ENCODE results near the gene PDGFB. TPM values are rescaled to one million over a fixed set of nuclear protein-coding genes. Genes with fewer than 3 reads are reported as not detected.

The PDGFB gene
- total RNA-seq, result 4.7 TPM

DNA sequence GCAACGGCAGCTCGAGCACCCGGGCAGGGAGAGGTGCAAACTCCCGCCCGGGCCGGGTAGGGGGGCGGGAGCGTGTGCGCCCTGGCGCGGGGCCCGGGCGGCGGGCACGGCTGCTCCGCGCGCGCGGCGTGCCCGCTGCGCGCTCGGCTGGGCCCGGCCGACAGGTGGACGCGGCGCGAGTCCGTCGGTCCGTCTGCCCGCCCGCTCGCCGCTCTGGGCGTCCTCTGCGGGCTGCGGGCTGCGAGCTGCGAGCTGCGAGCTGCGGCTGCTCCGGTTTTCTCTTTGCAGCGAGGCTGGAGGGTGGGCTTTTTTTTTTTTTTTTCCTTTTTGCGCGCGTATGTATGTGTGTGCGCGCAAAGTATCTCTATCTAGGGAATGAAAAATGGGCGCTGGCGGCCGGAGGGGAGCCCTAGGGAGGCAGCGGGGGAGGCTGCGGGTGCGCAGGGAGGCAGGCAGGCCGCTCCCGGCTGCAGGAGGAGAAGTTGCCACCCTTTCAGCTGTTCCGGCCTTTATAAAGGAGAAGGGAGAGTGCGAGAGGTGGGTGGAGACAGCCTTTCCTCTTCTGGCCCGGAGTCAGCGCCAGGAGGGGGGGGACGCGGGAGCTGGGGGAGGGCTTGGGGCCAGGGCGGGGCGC is at the start of gene PDGFB:
Gene PDGFB, minus strand, starts transcription at position 487 of the 634 bp plus-strand sequence. CDS start 1,019 bp downstream, outside the sequence.
- Histone ChIP-seq H3K9me3 (no peaks in the 10 kb centered on the region), H3K4me3 (peak within 1 kb of the TSS; percentile 51 to 53), H3K4me1 (peaks cover 54% of the 10 kb centered on the region), H3K27me3 (no peaks in the 10 kb centered on the region), H3K36me3 (no peaks in the 10 kb centered on the region), H3K27ac (peak within 1 kb of the TSS; percentile 79)
- no peak for DNase-seq (ENCODE audit: extremely low spot score in 2 of 2)
- TF ChIP-seq CTCF (IDR thresholded peaks at IDR 0.05), result no peak
- peak in 1 of 2 donors; percentile 53 for TF ChIP-seq POLR2AphosphoS5 (IDR thresholded peaks at IDR 0.05; ENCODE audit: insufficient read depth in 1 of 2, low read depth in 1 of 2)
- peak in 1 of 2 donors; percentile 33 for TF ChIP-seq POLR2A (IDR thresholded peaks at IDR 0.05)
- intact Hi-C loops (cut with DNase I), result no loop called here

DNA sequence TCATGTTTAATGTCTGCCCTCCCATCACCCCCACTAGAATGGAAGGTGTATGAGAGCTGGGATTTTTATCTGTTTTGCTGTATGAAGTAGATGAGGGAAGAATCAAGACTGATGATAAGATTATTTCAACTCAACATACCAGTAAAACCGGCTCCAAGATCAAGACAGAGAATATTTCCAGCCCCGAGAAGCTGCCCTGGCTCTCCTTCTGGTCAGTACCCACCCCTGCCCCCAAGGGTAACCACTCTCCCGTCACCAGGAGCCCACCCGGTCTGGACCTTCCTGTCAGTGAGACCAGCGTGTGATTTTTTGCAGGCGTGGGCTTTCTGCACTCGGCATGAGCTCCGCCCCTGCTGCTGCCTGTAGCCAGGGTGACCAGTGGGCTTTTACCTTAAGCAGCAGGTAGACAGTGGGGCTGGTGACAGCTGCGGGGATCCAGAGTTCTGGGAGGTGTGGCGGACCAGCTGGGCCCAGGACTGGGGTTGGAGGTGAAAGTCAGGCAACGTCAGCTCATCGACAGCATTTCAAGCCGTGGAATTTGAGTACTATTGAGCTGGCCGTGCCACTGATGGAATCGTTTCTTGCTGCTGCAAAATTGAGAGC is 49.1 kb upstream of the PDGFB start:
- DNase-seq (ENCODE audit: extremely low spot score in 2 of 2), result no peak
- no peaks in the 10 kb centered on the region for H3K9me3 ChIP-seq
- H3K27me3 ChIP-seq, result no peaks in the 10 kb centered on the region
- no peaks in the 10 kb centered on the region for H3K36me3 ChIP-seq
- peaks cover 60% of the 10 kb centered on the region for H3K4me1 ChIP-seq
- H3K4me3 ChIP-seq, result no peak overlapping the region
- intact Hi-C loops (cut with DNase I), result no loop called here
- TF ChIP-seq CTCF (IDR thresholded peaks at IDR 0.05), result no peak
- no peak for TF ChIP-seq POLR2A (IDR thresholded peaks at IDR 0.05)
- no peak for TF ChIP-seq POLR2AphosphoS5 (IDR thresholded peaks at IDR 0.05; ENCODE audit: insufficient read depth in 1 of 2, low read depth in 1 of 2)
- H3K27ac ChIP-seq, result no peak overlapping the region

- no peak overlapping the region for H3K4me3 ChIP-seq
- TF ChIP-seq POLR2AphosphoS5 (IDR thresholded peaks at IDR 0.05; ENCODE audit: insufficient read depth in 1 of 2, low read depth in 1 of 2) (peak; percentile 71 to 87), CTCF (IDR thresholded peaks at IDR 0.05) (no peak), POLR2A (IDR thresholded peaks at IDR 0.05) (peak in 1 of 2 donors; percentile 8)
- H3K4me1 ChIP-seq, result peaks cover 47% of the 10 kb centered on the region
- intact Hi-C loops (cut with DNase I), result no loop called here
- H3K36me3 ChIP-seq, result no peaks in the 10 kb centered on the region
- peak in 1 of 2 donors; percentile 93 for DNase-seq (ENCODE audit: extremely low spot score in 2 of 2)
- peak overlapping the region; percentile 14 for H3K27ac ChIP-seq
- H3K27me3 ChIP-seq, result no peaks in the 10 kb centered on the region
- H3K9me3 ChIP-seq, result no peaks in the 10 kb centered on the region
These were observed 47.8 kb upstream of the PDGFB start for GRCh38 chr22:39292561-39293074.

DNA sequence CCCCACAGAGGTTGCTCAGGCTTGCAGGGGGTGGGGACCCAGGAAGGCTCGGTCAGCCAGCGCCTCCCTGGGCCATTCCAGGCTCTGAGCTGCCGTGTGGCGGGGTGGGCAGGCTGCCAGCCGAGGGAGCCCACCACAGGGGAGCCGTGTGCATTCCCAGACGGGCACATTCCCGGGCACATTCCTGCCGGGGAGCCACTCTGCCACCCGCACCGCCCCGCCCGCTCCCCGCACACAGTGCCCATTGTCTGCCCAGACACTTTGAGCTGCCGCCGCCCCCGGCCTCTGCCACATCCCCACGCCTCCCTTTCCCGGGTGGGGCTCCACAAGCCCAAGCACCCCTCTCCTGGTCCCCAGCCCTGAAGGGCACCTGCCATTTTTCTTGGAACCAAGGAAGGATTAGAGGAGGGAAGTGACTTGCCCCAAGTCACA is 47.3 kb upstream of the PDGFB start:
- Histone ChIP-seq H3K36me3 (no peaks in the 10 kb centered on the region), H3K27me3 (no peaks in the 10 kb centered on the region), H3K27ac (peak overlapping the region; percentile 14), H3K4me1 (peaks cover 42% of the 10 kb centered on the region), H3K4me3 (no peak overlapping the region), H3K9me3 (no peaks in the 10 kb centered on the region)
- intact Hi-C loops (cut with DNase I), result no loop called here
- TF ChIP-seq CTCF (IDR thresholded peaks at IDR 0.05), result no peak
- TF ChIP-seq POLR2AphosphoS5 (IDR thresholded peaks at IDR 0.05; ENCODE audit: insufficient read depth in 1 of 2, low read depth in 1 of 2), result no peak
- no peak for TF ChIP-seq POLR2A (IDR thresholded peaks at IDR 0.05)
- DNase-seq (ENCODE audit: extremely low spot score in 2 of 2), result no peak

- H3K36me3 ChIP-seq, result no peaks in the 10 kb centered on the region
- DNase-seq (ENCODE audit: extremely low spot score in 2 of 2), result no peak
- H3K4me1 ChIP-seq, result peaks cover 36% of the 10 kb centered on the region
- intact Hi-C loops (cut with DNase I), result no loop called here
- H3K27me3 ChIP-seq, result no peaks in the 10 kb centered on the region
- H3K9me3 ChIP-seq, result no peaks in the 10 kb centered on the region
- H3K27ac ChIP-seq, result peak overlapping the region; percentile 14
- TF ChIP-seq POLR2AphosphoS5 (IDR thresholded peaks at IDR 0.05; ENCODE audit: insufficient read depth in 1 of 2, low read depth in 1 of 2) (no peak), CTCF (IDR thresholded peaks at IDR 0.05) (no peak), POLR2A (IDR thresholded peaks at IDR 0.05) (no peak)
- H3K4me3 ChIP-seq, result no peak overlapping the region
These were observed 46.7 kb upstream of the PDGFB start for GRCh38 chr22:39291523-39291922.

Measured in vagina (tissue), 2 donors.